ENCODE data around the gene NCLN. TPM values are rescaled to one million over a fixed set of nuclear protein-coding genes. Genes with fewer than 3 reads are reported as not detected.

Gene NCLN
- total and polyA plus RNA-seq, 2 donors (not counting 1 experiment from before 2014, with no cell fraction given), result 33.0 to 35.8 TPM

- Histone ChIP-seq H3K4me1 (ENCODE audit: control insufficient read depth, extremely low read depth, insufficient read depth, low read length) (peaks cover 6% of the 10 kb centered on the region), H3K9ac (ENCODE audit: insufficient read depth, low read length) (no peak overlapping the region), H4K20me1 (ENCODE audit: control insufficient read depth, extremely low read depth, insufficient read depth, low read length) (no peaks in the 10 kb centered on the region), H3K4me3 (replicated peaks in 1 of 4; ENCODE audit: control extremely low read depth in 1 of 4, insufficient read depth in 1 of 4, low read depth in 3 of 4, low read length in 4 of 4) (no peak overlapping the region), H3K9me3 (ENCODE audit: control insufficient read depth, insufficient read depth, low read depth, low read length) (no peaks in the 10 kb centered on the region), H3K4me2 (ENCODE audit: extremely low read depth, insufficient read depth, low read length) (no peak overlapping the region), H3K27ac (ENCODE audit: insufficient read depth, low read length) (no peak overlapping the region), H3K79me2 (ENCODE audit: control insufficient read depth, insufficient read depth, low read length) (no peaks in the 10 kb centered on the region), H3K36me3 (ENCODE audit: control insufficient read depth, insufficient read depth, low read length) (no peaks in the 10 kb centered on the region), H3K27me3 (ENCODE audit: control insufficient read depth, insufficient read depth, low read length) (no peaks in the 10 kb centered on the region), H2AFZ (ENCODE audit: low read length) (no peak overlapping the region)
- no peak for DNase-seq (ENCODE audit: low read depth in 2 of 2)
- TF ChIP-seq EZH2 (IDR thresholded peaks at IDR 0.05; ENCODE audit: low read length, missing control alignments) (no peak), CTCF (conservative IDR thresholded peaks at IDR 0.05 in 1 of 2, IDR thresholded peaks at IDR 0.05 in 1 of 2; ENCODE audit: low read depth in 1 of 2, low read length in 2 of 2) (no peak)
Measured at GRCh38 chr19:3140667-3141038, 45.1 kb upstream of the NCLN start.

- no peaks in the 10 kb centered on the region for H4K20me1 ChIP-seq (ENCODE audit: control insufficient read depth, extremely low read depth, insufficient read depth, low read length)
- peak overlapping the region; percentile 94 for H3K27ac ChIP-seq (ENCODE audit: insufficient read depth, low read length)
- no peaks in the 10 kb centered on the region for H3K9me3 ChIP-seq (ENCODE audit: control insufficient read depth, insufficient read depth, low read depth, low read length)
- H3K36me3 ChIP-seq (ENCODE audit: control insufficient read depth, insufficient read depth, low read length), result no peaks in the 10 kb centered on the region
- no peaks in the 10 kb centered on the region for H3K27me3 ChIP-seq (ENCODE audit: control insufficient read depth, insufficient read depth, low read length)
- no peak overlapping the region for H2AFZ ChIP-seq (ENCODE audit: low read length)
- no peaks in the 10 kb centered on the region for H3K79me2 ChIP-seq (ENCODE audit: control insufficient read depth, insufficient read depth, low read length)
- H3K4me2 ChIP-seq (ENCODE audit: extremely low read depth, insufficient read depth, low read length), result peak overlapping the region; percentile 55
- no peak overlapping the region for H3K4me3 ChIP-seq (replicated peaks in 1 of 4; ENCODE audit: control extremely low read depth in 1 of 4, insufficient read depth in 1 of 4, low read depth in 3 of 4, low read length in 4 of 4)
- no peak for TF ChIP-seq CTCF (conservative IDR thresholded peaks at IDR 0.05 in 1 of 2, IDR thresholded peaks at IDR 0.05 in 1 of 2; ENCODE audit: low read depth in 1 of 2, low read length in 2 of 2)
- no peak for TF ChIP-seq EZH2 (IDR thresholded peaks at IDR 0.05; ENCODE audit: low read length, missing control alignments)
- peak; percentile 77 for DNase-seq (ENCODE audit: low read depth in 2 of 2)
- H3K9ac ChIP-seq (ENCODE audit: insufficient read depth, low read length), result peak overlapping the region; percentile 28
- H3K4me1 ChIP-seq (ENCODE audit: control insufficient read depth, extremely low read depth, insufficient read depth, low read length), result peaks cover 6% of the 10 kb centered on the region
Measured at GRCh38 chr19:3142292-3142670, 43.4 kb upstream of the NCLN start.

- Histone ChIP-seq H3K9me3 (ENCODE audit: control insufficient read depth, insufficient read depth, low read depth, low read length) (no peaks in the 10 kb centered on the region), H3K79me2 (ENCODE audit: control insufficient read depth, insufficient read depth, low read length) (no peaks in the 10 kb centered on the region), H3K36me3 (ENCODE audit: control insufficient read depth, insufficient read depth, low read length) (no peaks in the 10 kb centered on the region), H3K4me1 (ENCODE audit: control insufficient read depth, extremely low read depth, insufficient read depth, low read length) (peaks cover 6% of the 10 kb centered on the region), H3K4me2 (ENCODE audit: extremely low read depth, insufficient read depth, low read length) (no peak overlapping the region), H3K9ac (ENCODE audit: insufficient read depth, low read length) (no peak overlapping the region), H3K4me3 (replicated peaks in 1 of 4; ENCODE audit: control extremely low read depth in 1 of 4, insufficient read depth in 1 of 4, low read depth in 3 of 4, low read length in 4 of 4) (no peak overlapping the region), H4K20me1 (ENCODE audit: control insufficient read depth, extremely low read depth, insufficient read depth, low read length) (no peaks in the 10 kb centered on the region), H3K27ac (ENCODE audit: insufficient read depth, low read length) (peak overlapping the region; percentile 94), H2AFZ (ENCODE audit: low read length) (no peak overlapping the region), H3K27me3 (ENCODE audit: control insufficient read depth, insufficient read depth, low read length) (no peaks in the 10 kb centered on the region)
- no peak for TF ChIP-seq EZH2 (IDR thresholded peaks at IDR 0.05; ENCODE audit: low read length, missing control alignments)
- TF ChIP-seq CTCF (conservative IDR thresholded peaks at IDR 0.05 in 1 of 2, IDR thresholded peaks at IDR 0.05 in 1 of 2; ENCODE audit: low read depth in 1 of 2, low read length in 2 of 2), result no peak
- DNase-seq (ENCODE audit: low read depth in 2 of 2), result no peak
Measured at GRCh38 chr19:3142781-3143337, 42.9 kb upstream of the NCLN start.
